ENCODE data around the gene NFIC.

DNA sequence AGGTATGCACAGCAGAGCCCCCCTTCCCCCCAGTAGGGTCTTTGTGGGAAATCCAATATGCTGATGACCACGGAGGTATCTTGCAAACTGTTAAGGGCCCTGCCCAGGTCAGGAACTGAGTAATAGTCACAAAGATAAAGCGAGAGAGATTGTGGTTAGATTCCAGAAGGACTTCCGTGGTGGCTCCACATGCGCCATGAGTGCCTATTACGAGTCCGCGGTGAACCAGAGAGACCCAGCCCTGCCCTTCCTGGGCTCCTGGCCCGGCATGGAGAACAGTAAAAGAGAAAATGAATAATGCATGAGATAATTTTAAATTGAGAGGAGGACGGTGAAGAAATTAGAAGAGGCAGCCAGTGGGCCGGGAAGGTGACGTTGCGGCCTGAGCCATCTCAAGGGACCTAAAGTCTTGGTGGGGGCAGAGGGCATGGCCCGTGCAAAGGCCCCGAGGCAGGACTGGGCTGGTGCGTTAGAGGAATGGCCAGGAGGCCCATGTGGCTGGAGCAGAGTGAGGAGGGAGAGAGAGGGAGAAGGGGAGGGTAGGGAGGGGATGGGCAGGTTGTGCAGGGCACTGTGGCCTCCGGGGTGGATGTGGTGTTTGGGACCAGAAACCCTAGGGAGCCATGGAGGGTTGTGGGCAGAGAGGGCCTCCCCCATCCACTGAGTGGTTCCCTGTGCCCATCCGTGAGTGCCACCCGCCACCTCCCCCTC is 46.6 kb upstream of the NFIC start:
- TF ChIP-seq, protein P1, sequence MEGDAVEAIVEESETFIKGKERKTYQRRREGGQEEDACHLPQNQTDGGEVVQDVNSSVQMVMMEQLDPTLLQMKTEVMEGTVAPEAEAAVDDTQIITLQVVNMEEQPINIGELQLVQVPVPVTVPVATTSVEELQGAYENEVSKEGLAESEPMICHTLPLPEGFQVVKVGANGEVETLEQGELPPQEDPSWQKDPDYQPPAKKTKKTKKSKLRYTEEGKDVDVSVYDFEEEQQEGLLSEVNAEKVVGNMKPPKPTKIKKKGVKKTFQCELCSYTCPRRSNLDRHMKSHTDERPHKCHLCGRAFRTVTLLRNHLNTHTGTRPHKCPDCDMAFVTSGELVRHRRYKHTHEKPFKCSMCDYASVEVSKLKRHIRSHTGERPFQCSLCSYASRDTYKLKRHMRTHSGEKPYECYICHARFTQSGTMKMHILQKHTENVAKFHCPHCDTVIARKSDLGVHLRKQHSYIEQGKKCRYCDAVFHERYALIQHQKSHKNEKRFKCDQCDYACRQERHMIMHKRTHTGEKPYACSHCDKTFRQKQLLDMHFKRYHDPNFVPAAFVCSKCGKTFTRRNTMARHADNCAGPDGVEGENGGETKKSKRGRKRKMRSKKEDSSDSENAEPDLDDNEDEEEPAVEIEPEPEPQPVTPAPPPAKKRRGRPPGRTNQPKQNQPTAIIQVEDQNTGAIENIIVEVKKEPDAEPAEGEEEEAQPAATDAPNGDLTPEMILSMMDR (IDR thresholded peaks at IDR 0.05; ENCODE audit: low read length): no peak
- no peak for TF ChIP-seq EZH2 (IDR thresholded peaks at IDR 0.05; ENCODE audit: borderline replicate concordance, low read length)

All from OCI-LY1 (cell line).